Panc1 (cell line): ENCODE measurements around the gene EBF4. TPM values are rescaled to one million over a fixed set of nuclear protein-coding genes. Genes with fewer than 3 reads are reported as not detected.

Experiments
- ATAC-seq: fragments of 200-7000 bp; cut with Tn5 transposase; 2 replicates; pipeline ENCODE4 v1.9.1; 2020; ENCODE audit warnings: mild to moderate bottlenecking, moderate library complexity
- BruUV-seq: library from RNA; stranded (reverse); fragments of 400-500 nt; replicated peaks from 2 replicates; lab custom pipeline; 2021; lab: Mats Ljungman, UMichigan
- CTCF ChIA-PET: fragments of 300-600 bp; sonication (Branson Sonifier 250); formaldehyde crosslinking; loops from one replicate; lab custom pipeline; 2022; ENCODE audit warnings: antibody characterized with exemption; lab: Charles Lee
- POLR2A ChIA-PET: fragments of 300-600 bp; sonication (Branson Sonifier 250); formaldehyde crosslinking; loops from one replicate; lab custom pipeline; 2022; ENCODE audit warnings: antibody characterized with exemption; lab: Charles Lee
- DNase-seq: peaks from one replicate; pipeline ENCODE4 v3.0.0-alpha.2; 2010; ENCODE audit warnings: low read depth, low spot score
- H3K27ac ChIP-seq: 2 replicates; pipeline ENCODE4 v1.5.1; 2011; ENCODE audit warnings: mild to moderate bottlenecking, low read length, inconsistent platforms
- H3K27me3 ChIP-seq: fragments of 200-500 bp; sonication (Bioruptor generic); 2 replicates; pipeline ENCODE4 v1.6.0; 2014; ENCODE audit warnings: low read length, inconsistent platforms; ENCODE audit not compliant: control insufficient read depth, insufficient read depth
- H3K36me3 ChIP-seq: fragments of 200-500 bp; sonication (Bioruptor generic); 2 replicates; pipeline ENCODE4 v1.5.1; 2014; ENCODE audit warnings: inconsistent platforms, mild to moderate bottlenecking, low read length, moderate library complexity; ENCODE audit not compliant: control insufficient read depth, insufficient read depth
- H3K4me1 ChIP-seq: 2 replicates; pipeline ENCODE4 v1.5.1; 2011; ENCODE audit warnings: inconsistent platforms, mild to moderate bottlenecking, low read length, moderate library complexity; ENCODE audit not compliant: control insufficient read depth, insufficient read depth
- H3K4me3 ChIP-seq, 2 experiments: 2 replicates each; pipeline ENCODE4 v1.5.1; 2011 to 2012; ENCODE audit warnings: low read depth in 2 of 2, low read length in 2 of 2, mild to moderate bottlenecking in 2 of 2, inconsistent platforms in 1 of 2, moderate library complexity in 1 of 2
- H3K9me3 ChIP-seq: fragments of 200-500 bp; sonication (Bioruptor generic); 2 replicates; pipeline ENCODE4 v1.5.1; 2014; ENCODE audit warnings: low read depth, mild to moderate bottlenecking, inconsistent platforms, low read length, moderate library complexity; ENCODE audit not compliant: control insufficient read depth, insufficient read depth
- CTCF ChIP-seq: fragments of 450-650 bp; IDR thresholded peaks from 2 replicates; pipeline ENCODE4 v1.5.1; 2017; ENCODE audit warnings: mild to moderate bottlenecking
- POLR2AphosphoS5 ChIP-seq: IDR thresholded peaks from 2 replicates; pipeline ENCODE4 v1.6.1; 2012; ENCODE audit warnings: mild to moderate bottlenecking, low read depth, low read length, moderate library complexity
- REST ChIP-seq, 2 experiments: IDR thresholded peaks; 2 replicates each; pipeline ENCODE4 v1.6.1; 2011 to 2012; ENCODE audit warnings: low read depth in 2 of 2, control low read depth in 1 of 2, low read length in 1 of 2, mild to moderate bottlenecking in 1 of 2, moderate library complexity in 1 of 2; ENCODE audit not compliant: insufficient read depth in 1 of 2
- SIN3A ChIP-seq: IDR thresholded peaks from 2 replicates; pipeline ENCODE4 v1.6.1; 2012; ENCODE audit warnings: low read depth, mild to moderate bottlenecking, low read length, moderate library complexity, borderline replicate concordance; ENCODE audit not compliant: insufficient read depth
- TCF7L2 ChIP-seq: IDR thresholded peaks from 2 replicates; pipeline ENCODE4 v1.6.1; 2011; ENCODE audit warnings: mild to moderate bottlenecking, low read depth, low read length, inconsistent platforms
- in situ Hi-C: cut with HindIII; loops from 2 replicates; pipeline ENCODE4 v1.10.0; 2016; ENCODE audit warnings: low sequenced_read_pairs, low pct_unique_long_range_greater_than_20kb
- intact Hi-C: fragments of 100-400 bp; cut with micrococcal nuclease; formaldehyde crosslinking; loops from one replicate; pipeline ENCODE4 v1.10.0; 2022; ENCODE audit not compliant: unreplicated experiment
- total RNA-seq: library from RNA; stranded (reverse); gene quantifications from one replicate; pipeline ENCODE4 v1.2.1, GENCODE V29; 2021; ENCODE audit not compliant: unreplicated experiment

The EBF4 gene
- total RNA-seq, 1 experiment from 2014 or later, result 6.8 TPM

- no peak for DNase-seq
- CTCF ChIA-PET, result no interaction called here
- Histone ChIP-seq H3K27me3 (peaks cover 7% of the 10 kb centered on the region; the same call in 1 of the 2 replicates), H3K36me3 (no peaks in the 10 kb centered on the region), H3K4me3 (no peak overlapping the region), H3K4me1 (no peaks in the 10 kb centered on the region), H3K9me3 (no peaks in the 10 kb centered on the region), H3K27ac (no peak overlapping the region)
- BruUV-seq, result no TSS peak
- in situ Hi-C loops, result no loop called here
- no peak for ATAC-seq
- no peak for TF ChIP-seq SIN3A
- TF ChIP-seq POLR2AphosphoS5, result no peak
- TF ChIP-seq TCF7L2, result no peak
- no peak for TF ChIP-seq CTCF
- no peak for TF ChIP-seq REST (IDR thresholded peaks at IDR 0.05; ENCODE audit: insufficient read depth in 1 of 2, low read depth in 2 of 2, low read length in 1 of 2)
- POLR2A ChIA-PET, result no interaction called here
- intact Hi-C loops, result no loop called here
Measured at GRCh38 chr20:2801286-2801728, 108.7 kb downstream of the EBF4 start.

DNA sequence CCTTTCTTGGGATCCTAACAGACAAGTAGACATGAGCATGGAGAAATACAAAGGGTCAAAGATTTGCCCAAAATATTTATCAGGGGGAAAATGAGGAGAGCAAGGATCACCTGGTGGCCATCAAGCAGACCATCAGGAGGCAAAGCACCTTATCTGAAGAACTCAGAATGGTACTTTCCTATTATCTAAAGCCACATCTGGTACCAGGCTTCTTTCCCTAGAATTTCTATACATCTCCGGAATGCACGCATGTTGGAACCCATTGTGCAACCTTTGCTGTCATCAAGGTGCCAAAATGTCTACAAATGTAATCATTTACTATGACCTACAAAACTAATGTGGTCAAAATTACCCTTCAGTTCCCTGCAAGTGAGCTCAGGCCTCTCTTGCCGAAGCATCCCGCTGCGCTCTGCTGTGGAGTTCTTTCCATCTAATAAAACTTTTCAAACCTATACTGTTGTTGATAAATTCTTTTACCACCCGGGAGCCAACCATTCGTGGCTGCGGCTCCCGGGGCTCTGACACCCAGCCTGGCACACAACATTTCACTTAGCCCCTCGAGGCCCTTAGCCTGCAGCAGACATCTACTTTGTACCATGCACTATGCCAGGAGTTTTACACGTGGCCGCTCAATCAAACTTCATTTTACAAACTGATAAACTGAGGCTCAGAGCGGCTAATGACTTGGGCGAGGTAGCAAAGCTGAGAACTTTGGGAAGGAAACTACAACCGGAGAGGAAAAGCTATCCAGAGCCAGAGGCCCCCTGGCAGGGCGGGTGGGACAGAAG, 111.7 kb downstream of the EBF4 start:
- no TSS peak for BruUV-seq
- no peak overlapping the region for H3K4me3 ChIP-seq
- TF ChIP-seq CTCF (no peak), SIN3A (no peak), REST (IDR thresholded peaks at IDR 0.05; ENCODE audit: insufficient read depth in 1 of 2, low read depth in 2 of 2, low read length in 1 of 2) (no peak), POLR2AphosphoS5 (no peak), TCF7L2 (no peak)
- in situ Hi-C loops, result no loop called here
- ChIA-PET CTCF (no interaction called here), POLR2A (no interaction called here)
- H3K36me3 ChIP-seq, result no peaks in the 10 kb centered on the region
- intact Hi-C loops, result no loop called here
- no peak overlapping the region for H3K27ac ChIP-seq
- no peak for DNase-seq
- ATAC-seq, result no peak
- H3K27me3 ChIP-seq, result peaks cover 7% of the 10 kb centered on the region; the same call in 1 of the 2 replicates
- H3K9me3 ChIP-seq, result no peaks in the 10 kb centered on the region
- no peaks in the 10 kb centered on the region for H3K4me1 ChIP-seq
